CD4-positive, alpha-beta T cell (primary cell): Measurements from ENCODE around the gene KCNK4. TPM values are rescaled to one million over a fixed set of nuclear protein-coding genes. Genes with fewer than 3 reads are reported as not detected.

ENCODE experiments used
- ATAC-seq: fragments of 200-7000 bp; cut with Tn5 transposase; one replicate; pipeline ENCODE4 v1.10.0; 2022; ENCODE audit warnings: mild to moderate bottlenecking; ENCODE audit not compliant: poor library complexity
- CTCF ChIA-PET: fragments of 350-600 bp; sonication (Branson Sonifier 250); formaldehyde crosslinking; loops from one replicate; lab custom pipeline; 2021; ENCODE audit warnings: antibody characterized with exemption, inconsistent platforms; lab: Charles Lee
- POLR2A ChIA-PET: fragments of 350-600 bp; sonication (Branson Sonifier 250); formaldehyde crosslinking; loops from one replicate; lab custom pipeline; 2021; ENCODE audit warnings: antibody characterized with exemption, inconsistent platforms; lab: Charles Lee
- DNase-seq, 14 experiments: peaks; one replicate each; pipeline ENCODE4 v3.0.0-alpha.2; 2013 to 2020; ENCODE audit warnings: mixed read lengths in 2 of 14
- H3K27ac ChIP-seq, 2 donors: one replicate each; pipeline versions ENCODE4 v1.5.1 to v1.7.0; 2013; ENCODE audit warnings: low read length in 2 of 2, low read depth in 1 of 2, mild to moderate bottlenecking in 1 of 2
- H3K27me3 ChIP-seq, 2 experiments: 1 replicate in 1 of 2; 2 replicates in 1 of 2; pipeline versions ENCODE4 v1.6.1 to v1.7.0; 2013; ENCODE audit warnings: low read length in 2 of 2, control low read depth in 1 of 2, mild to moderate bottlenecking in 1 of 2, moderate library complexity in 1 of 2; ENCODE audit not compliant: insufficient read depth in 2 of 2, control insufficient read depth in 1 of 2
- H3K36me3 ChIP-seq: one replicate; pipeline ENCODE4 v1.6.1; 2013; ENCODE audit warnings: low read length, control low read depth; ENCODE audit not compliant: insufficient read depth
- H3K4me1 ChIP-seq: one replicate; pipeline ENCODE4 v1.6.1; 2013; ENCODE audit warnings: low read length, control low read depth; ENCODE audit not compliant: insufficient read depth
- H3K4me3 ChIP-seq: one replicate; pipeline ENCODE4 v1.5.1; 2013; ENCODE audit warnings: mild to moderate bottlenecking, low read length, moderate library complexity
- H3K9me3 ChIP-seq, 2 experiments: 1 replicate in 1 of 2; 2 replicates in 1 of 2; pipeline versions ENCODE4 v1.6.1 to v1.7.0; 2013; ENCODE audit warnings: low read length in 2 of 2, mild to moderate bottlenecking in 2 of 2, control low read depth in 1 of 2, moderate library complexity in 1 of 2; ENCODE audit not compliant: control insufficient read depth in 1 of 2, insufficient read depth in 1 of 2
- H3K27ac Mint-ChIP-seq: one replicate; pipeline ENCODE4 v1.8.0; 2020; ENCODE audit warnings: mixed read lengths
- H3K27me3 Mint-ChIP-seq: one replicate; pipeline ENCODE4 v1.8.0; 2021; ENCODE audit warnings: mixed read lengths
- H3K36me3 Mint-ChIP-seq: one replicate; pipeline ENCODE4 v1.8.0; 2021; ENCODE audit warnings: low read depth, mixed read lengths
- H3K4me1 Mint-ChIP-seq: one replicate; pipeline ENCODE4 v1.8.0; 2021; ENCODE audit warnings: low read depth, mixed read lengths
- H3K4me3 Mint-ChIP-seq: one replicate; pipeline ENCODE4 v1.8.0; 2020; ENCODE audit warnings: mild to moderate bottlenecking, mixed read lengths
- H3K9me3 Mint-ChIP-seq: one replicate; pipeline ENCODE4 v1.8.0; 2020; ENCODE audit warnings: mixed read lengths
- CTCF ChIP-seq: fragments of 200-600 bp; IDR thresholded peaks from one replicate; pipeline ENCODE4 v1.8.0; 2022; ENCODE audit warnings: antibody characterized with exemption, mild to moderate bottlenecking
- intact Hi-C, 2 experiments: fragments of 100-400 bp; cut with DNase I in 1 of 2; cut with micrococcal nuclease in 1 of 2; formaldehyde crosslinking; loops; one replicate each; pipeline versions ENCODE4 v1.15.1 to v1.9.0; 2023 to 2025; cut with DNase I, micrococcal nuclease
- total RNA-seq, 174 experiments: library from RNA in 2 of 174; stranded (reverse) in 2 of 174; gene quantifications; one replicate each; pipeline ENCODE4 v1.2.3 and lab custom pipeline; 2021 to 2026

The KCNK4 gene
- total RNA-seq, 2 experiments from 2014 or later = 0.14 TPM; not detected in 1

- Histone ChIP-seq H3K27me3 (no peaks in the 10 kb centered on the region), H3K27ac (no peak overlapping the region), H3K4me3 (no peak overlapping the region), H3K36me3 (peaks cover 16% of the 10 kb centered on the region), H3K9me3 (no peaks in the 10 kb centered on the region), H3K4me1 (peaks cover 33% of the 10 kb centered on the region)
- DNase-seq = no peak
- intact Hi-C loops = loop anchor here in 1 of 2 experiments (10.0 kb wide), 1 partner anchor 399 kb away; no protein-coding TSS in a partner anchor
- Mint-ChIP-seq H3K4me1 (peaks cover 8% of the 10 kb centered on the region), H3K9me3 (no peaks in the 10 kb centered on the region), H3K27me3 (no peaks in the 10 kb centered on the region), H3K36me3 (peaks cover 13% of the 10 kb centered on the region), H3K4me3 (no peak overlapping the region), H3K27ac (no peak overlapping the region)
- ChIA-PET POLR2A (interaction anchor here (0.6 to 1.1 kb wide), 3 partner anchors 10 to 15 kb away, joined by 3 to 4 read pairs (median 3); no protein-coding TSS in a partner anchor), CTCF (no interaction called here)
- no peak for ATAC-seq
- no peak for TF ChIP-seq CTCF
Measured at GRCh38 chr11:64255135-64256128, 35.7 kb upstream of the KCNK4 start.

GRCh38 chr11:64256300-64256699 is 34.8 kb upstream of the KCNK4 start:
- POLR2A ChIA-PET = interaction anchor here (1.1 kb wide), 2 partner anchors 11 to 14 kb away, joined by 3 to 4 read pairs; no protein-coding TSS in a partner anchor
- peaks cover 25% of the 10 kb centered on the region for H3K4me1 ChIP-seq
- peaks cover 16% of the 10 kb centered on the region for H3K36me3 ChIP-seq
- CTCF ChIA-PET = no interaction called here
- Mint-ChIP-seq H3K36me3 (peaks cover 13% of the 10 kb centered on the region), H3K27ac (no peak overlapping the region), H3K4me1 (peaks cover 8% of the 10 kb centered on the region), H3K27me3 (no peaks in the 10 kb centered on the region), H3K4me3 (no peak overlapping the region), H3K9me3 (no peaks in the 10 kb centered on the region)
- ATAC-seq (no peak), DNase-seq (no peak)
- H3K4me3 ChIP-seq = no peak overlapping the region
- H3K27ac ChIP-seq = no peak overlapping the region
- no peaks in the 10 kb centered on the region for H3K27me3 ChIP-seq
- TF ChIP-seq CTCF = no peak
- H3K9me3 ChIP-seq = no peaks in the 10 kb centered on the region
- intact Hi-C loops = loop anchor here in 1 of 2 experiments (10.0 kb wide), 1 partner anchor 399 kb away; no protein-coding TSS in a partner anchor

GRCh38 chr11:64258356-64258755 is 32.7 kb upstream of the KCNK4 start:
- Histone ChIP-seq H3K4me3 (no peak overlapping the region), H3K36me3 (peaks cover 24% of the 10 kb centered on the region), H3K4me1 (peaks cover 7% of the 10 kb centered on the region), H3K27me3 (no peaks in the 10 kb centered on the region), H3K9me3 (no peaks in the 10 kb centered on the region), H3K27ac (no peak overlapping the region)
- DNase-seq = no peak
- no peak for ATAC-seq
- H3K4me1 Mint-ChIP-seq = no peaks in the 10 kb centered on the region
- no peak overlapping the region for H3K4me3 Mint-ChIP-seq
- intact Hi-C loops = loop anchor here in 1 of 2 experiments (10.0 kb wide), 1 partner anchor 396 kb away; no protein-coding TSS in a partner anchor
- H3K9me3 Mint-ChIP-seq = no peaks in the 10 kb centered on the region
- ChIA-PET POLR2A (no interaction called here), CTCF (interaction anchor here (1.0 kb wide), 1 partner anchor 54 kb away, joined by 3 read pairs; no protein-coding TSS in a partner anchor)
- H3K27me3 Mint-ChIP-seq = no peaks in the 10 kb centered on the region
- TF ChIP-seq CTCF = no peak
- H3K27ac Mint-ChIP-seq = no peak overlapping the region
- peaks cover 13% of the 10 kb centered on the region for H3K36me3 Mint-ChIP-seq
